Measurements from ENCODE around the gene RAP1GDS1. TPM values are rescaled to one million over a fixed set of nuclear protein-coding genes. Genes with fewer than 3 reads are reported as not detected.

RAP1GDS1 gene
- polyA plus RNA-seq, 1 of the 3 experiments (the other 2 are of a cell fraction): 25.6 TPM

DNA sequence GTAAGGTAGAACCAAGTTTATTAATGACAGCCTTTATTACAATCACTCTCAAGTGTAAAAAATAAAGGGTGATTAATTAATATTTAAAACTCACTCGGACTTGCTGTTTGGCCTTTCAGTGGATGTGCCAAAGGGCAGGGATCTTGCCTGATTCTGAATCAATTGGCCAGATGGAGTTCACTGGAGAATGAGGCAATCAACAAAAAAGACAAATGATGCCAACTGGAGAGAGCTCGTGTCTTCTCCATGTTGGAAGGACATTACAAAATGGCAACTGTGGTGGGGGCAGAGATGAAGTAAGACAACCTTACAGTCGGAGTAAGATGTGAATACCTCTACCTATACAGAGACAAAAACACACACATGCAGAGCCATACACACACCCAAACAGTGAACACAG lies 209.2 kb downstream of the RAP1GDS1 start:
- no peak overlapping the region for H3K27ac ChIP-seq (ENCODE audit: low read depth in 2 of 2, low read length in 1 of 2)
- H3K4me3 ChIP-seq (ENCODE audit: low read depth in 2 of 2, low read length in 1 of 2): no peak overlapping the region
- CTCF ChIA-PET: interaction anchor here (1.1 to 2.1 kb wide), 3 partner anchors 321 to 586 kb away, joined by 3 to 5 read pairs (median 3); no protein-coding TSS in a partner anchor
- no peaks in the 10 kb centered on the region for H3K9me2 ChIP-seq
- no peak overlapping the region for H3K4me2 ChIP-seq
- TF ChIP-seq RCOR1 (IDR thresholded peaks at IDR 0.05; ENCODE audit: low read length) (no peak), MXI1 (IDR thresholded peaks at IDR 0.05; ENCODE audit: low read depth, low read length) (no peak), RXRA (IDR thresholded peaks at IDR 0.05; ENCODE audit: borderline replicate concordance, low read depth) (no peak), ELF1 (IDR thresholded peaks at IDR 0.05) (no peak), NFIC (IDR thresholded peaks at IDR 0.05; ENCODE audit: borderline replicate concordance) (no peak)
- no peak for DNase-seq
- no peaks in the 10 kb centered on the region for H3K27me3 ChIP-seq (ENCODE audit: insufficient read depth)
- POLR2A ChIA-PET: no interaction called here
- H3K9ac ChIP-seq: no peak overlapping the region
- H4K20me1 ChIP-seq (ENCODE audit: insufficient read depth): no peaks in the 10 kb centered on the region
- no peaks in the 10 kb centered on the region for H3K79me2 ChIP-seq (ENCODE audit: insufficient read depth)
- peaks cover 20 to 27% of the 10 kb centered on the region in 2 experiments for H3K36me3 ChIP-seq (replicated peaks in 1 of 2; ENCODE audit: control insufficient read depth in 1 of 2, insufficient read depth in 2 of 2, low read length in 1 of 2)
- 97% methylated on average over 3 of the region's 3 CpGs for WGBS (ENCODE audit: low lambda C conversion rate)
- peaks cover 12% of the 10 kb centered on the region for H3F3A ChIP-seq (replicated peaks; ENCODE audit: insufficient read depth)
- no peak overlapping the region for H2AFZ ChIP-seq (ENCODE audit: low read depth)
- peaks cover 0 to 4% of the 10 kb centered on the region in 2 experiments; a peak in 2 of 4 replicates for H3K4me1 ChIP-seq (ENCODE audit: control insufficient read depth in 1 of 2, insufficient read depth in 2 of 2, low read depth in 1 of 2, low read length in 1 of 2)
- no peaks in the 10 kb centered on the region for H3K9me3 ChIP-seq

DNA sequence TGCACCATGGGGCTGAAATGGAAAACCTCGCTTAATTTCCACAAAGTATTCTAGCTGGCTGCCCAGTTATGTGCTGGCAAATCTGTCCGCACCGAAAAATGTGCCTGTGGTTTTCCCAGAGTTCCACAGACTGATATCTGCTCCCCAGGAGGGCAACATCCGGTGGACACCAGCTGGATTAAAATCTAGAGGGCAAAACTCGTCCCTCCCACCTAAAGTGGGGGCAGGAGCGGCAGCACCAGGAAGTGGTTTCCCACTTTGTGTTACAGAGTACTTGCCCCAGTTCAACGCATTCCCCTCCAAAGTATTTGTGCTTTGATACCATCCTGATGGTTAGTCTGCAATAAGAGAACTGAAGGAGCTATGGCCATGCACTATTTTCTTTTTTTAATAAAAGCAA lies 209.6 kb downstream of the RAP1GDS1 start:
- Histone ChIP-seq H3K4me3 (ENCODE audit: low read depth in 2 of 2, low read length in 1 of 2) (no peak overlapping the region), H3K4me2 (no peak overlapping the region), H3K9ac (no peak overlapping the region), H2AFZ (ENCODE audit: low read depth) (no peak overlapping the region), H3K27me3 (ENCODE audit: insufficient read depth) (no peaks in the 10 kb centered on the region), H3F3A (replicated peaks; ENCODE audit: insufficient read depth) (peaks cover 12% of the 10 kb centered on the region), H4K20me1 (ENCODE audit: insufficient read depth) (no peaks in the 10 kb centered on the region), H3K4me1 (ENCODE audit: control insufficient read depth in 1 of 2, insufficient read depth in 2 of 2, low read depth in 1 of 2, low read length in 1 of 2) (peaks cover 0 to 4% of the 10 kb centered on the region in 2 experiments; a peak in 2 of 4 replicates), H3K79me2 (ENCODE audit: insufficient read depth) (no peaks in the 10 kb centered on the region), H3K9me3 (no peaks in the 10 kb centered on the region), H3K36me3 (replicated peaks in 1 of 2; ENCODE audit: control insufficient read depth in 1 of 2, insufficient read depth in 2 of 2, low read length in 1 of 2) (peaks cover 21 to 30% of the 10 kb centered on the region in 2 experiments), H3K9me2 (no peaks in the 10 kb centered on the region), H3K27ac (ENCODE audit: low read depth in 2 of 2, low read length in 1 of 2) (no peak overlapping the region)
- TF ChIP-seq RFX5 (IDR thresholded peaks at IDR 0.05; ENCODE audit: low read length): no peak
- TF ChIP-seq, protein P1, sequence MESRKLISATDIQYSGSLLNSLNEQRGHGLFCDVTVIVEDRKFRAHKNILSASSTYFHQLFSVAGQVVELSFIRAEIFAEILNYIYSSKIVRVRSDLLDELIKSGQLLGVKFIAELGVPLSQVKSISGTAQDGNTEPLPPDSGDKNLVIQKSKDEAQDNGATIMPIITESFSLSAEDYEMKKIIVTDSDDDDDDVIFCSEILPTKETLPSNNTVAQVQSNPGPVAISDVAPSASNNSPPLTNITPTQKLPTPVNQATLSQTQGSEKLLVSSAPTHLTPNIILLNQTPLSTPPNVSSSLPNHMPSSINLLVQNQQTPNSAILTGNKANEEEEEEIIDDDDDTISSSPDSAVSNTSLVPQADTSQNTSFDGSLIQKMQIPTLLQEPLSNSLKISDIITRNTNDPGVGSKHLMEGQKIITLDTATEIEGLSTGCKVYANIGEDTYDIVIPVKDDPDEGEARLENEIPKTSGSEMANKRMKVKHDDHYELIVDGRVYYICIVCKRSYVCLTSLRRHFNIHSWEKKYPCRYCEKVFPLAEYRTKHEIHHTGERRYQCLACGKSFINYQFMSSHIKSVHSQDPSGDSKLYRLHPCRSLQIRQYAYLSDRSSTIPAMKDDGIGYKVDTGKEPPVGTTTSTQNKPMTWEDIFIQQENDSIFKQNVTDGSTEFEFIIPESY (IDR thresholded peaks at IDR 0.05; ENCODE audit: borderline replicate concordance, low read depth): no peak
- WGBS (ENCODE audit: low lambda C conversion rate): 93% methylated on average over 7 of the region's 7 CpGs
- CTCF ChIA-PET: interaction anchor here (1.1 to 2.1 kb wide), 3 partner anchors 321 to 586 kb away, joined by 3 to 5 read pairs (median 3); no protein-coding TSS in a partner anchor
- POLR2A ChIA-PET: no interaction called here
- no peak for DNase-seq

DNA sequence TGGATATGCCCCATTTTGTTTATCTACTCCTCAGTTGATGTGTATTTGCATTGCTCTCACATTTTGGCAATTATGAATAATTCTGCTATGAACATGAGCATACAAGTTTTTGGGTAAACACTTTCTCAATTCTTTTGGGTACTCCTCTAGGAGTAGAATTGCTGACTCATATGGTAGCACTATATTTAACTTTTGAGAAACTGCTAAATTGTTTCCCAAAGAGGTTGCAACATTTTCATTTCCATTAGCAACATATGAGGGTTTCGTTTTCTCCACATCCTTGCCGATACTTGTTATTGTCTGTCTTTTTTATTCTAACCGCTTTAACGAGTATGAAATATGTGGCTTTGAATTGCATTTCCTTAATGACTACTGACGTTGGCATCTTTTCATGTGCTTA lies 211.9 kb downstream of the RAP1GDS1 start:
- ChIA-PET CTCF (no interaction called here), POLR2A (no interaction called here)
- peaks cover 12% of the 10 kb centered on the region for H3F3A ChIP-seq (replicated peaks; ENCODE audit: insufficient read depth)
- no peak for DNase-seq
- no peaks in the 10 kb centered on the region for H3K9me2 ChIP-seq
- H3K79me2 ChIP-seq (ENCODE audit: insufficient read depth): no peaks in the 10 kb centered on the region; the same call in 1 of the 2 replicates
- no peak overlapping the region for H3K4me2 ChIP-seq
- no peak overlapping the region for H2AFZ ChIP-seq (ENCODE audit: low read depth)
- no peak overlapping the region for H3K27ac ChIP-seq (ENCODE audit: low read depth in 2 of 2, low read length in 1 of 2)
- no peak overlapping the region for H3K4me3 ChIP-seq (ENCODE audit: low read depth in 2 of 2, low read length in 1 of 2)
- WGBS (ENCODE audit: low lambda C conversion rate): 94% methylated on average over 5 of the region's 5 CpGs
- peaks cover 30 to 43% of the 10 kb centered on the region in 2 experiments for H3K36me3 ChIP-seq (replicated peaks in 1 of 2; ENCODE audit: control insufficient read depth in 1 of 2, insufficient read depth in 2 of 2, low read length in 1 of 2)
- no peaks in the 10 kb centered on the region for H3K9me3 ChIP-seq
- no peak overlapping the region for H3K9ac ChIP-seq
- H3K27me3 ChIP-seq (ENCODE audit: insufficient read depth): no peaks in the 10 kb centered on the region
- no peaks in the 10 kb centered on the region for H4K20me1 ChIP-seq (ENCODE audit: insufficient read depth)
- peaks cover 0 to 4% of the 10 kb centered on the region in 2 experiments; a peak in 1 of 4 replicates for H3K4me1 ChIP-seq (ENCODE audit: control insufficient read depth in 1 of 2, insufficient read depth in 2 of 2, low read depth in 1 of 2, low read length in 1 of 2)
- TF ChIP-seq, protein P2, sequence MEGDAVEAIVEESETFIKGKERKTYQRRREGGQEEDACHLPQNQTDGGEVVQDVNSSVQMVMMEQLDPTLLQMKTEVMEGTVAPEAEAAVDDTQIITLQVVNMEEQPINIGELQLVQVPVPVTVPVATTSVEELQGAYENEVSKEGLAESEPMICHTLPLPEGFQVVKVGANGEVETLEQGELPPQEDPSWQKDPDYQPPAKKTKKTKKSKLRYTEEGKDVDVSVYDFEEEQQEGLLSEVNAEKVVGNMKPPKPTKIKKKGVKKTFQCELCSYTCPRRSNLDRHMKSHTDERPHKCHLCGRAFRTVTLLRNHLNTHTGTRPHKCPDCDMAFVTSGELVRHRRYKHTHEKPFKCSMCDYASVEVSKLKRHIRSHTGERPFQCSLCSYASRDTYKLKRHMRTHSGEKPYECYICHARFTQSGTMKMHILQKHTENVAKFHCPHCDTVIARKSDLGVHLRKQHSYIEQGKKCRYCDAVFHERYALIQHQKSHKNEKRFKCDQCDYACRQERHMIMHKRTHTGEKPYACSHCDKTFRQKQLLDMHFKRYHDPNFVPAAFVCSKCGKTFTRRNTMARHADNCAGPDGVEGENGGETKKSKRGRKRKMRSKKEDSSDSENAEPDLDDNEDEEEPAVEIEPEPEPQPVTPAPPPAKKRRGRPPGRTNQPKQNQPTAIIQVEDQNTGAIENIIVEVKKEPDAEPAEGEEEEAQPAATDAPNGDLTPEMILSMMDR (IDR thresholded peaks at IDR 0.05): no peak
- TF ChIP-seq EZH2phosphoT487 (IDR thresholded peaks at IDR 0.05; ENCODE audit: borderline replicate concordance, low read depth) (no peak), NRF1 (IDR thresholded peaks at IDR 0.05; ENCODE audit: low read depth, low read length) (no peak), RFX5 (IDR thresholded peaks at IDR 0.05; ENCODE audit: low read length) (no peak), GABPA (IDR thresholded peaks at IDR 0.05; ENCODE audit: low read depth) (no peak), SMC3 (IDR thresholded peaks at IDR 0.05; ENCODE audit: low read depth, low read length) (no peak)
- TF ChIP-seq, protein P3, sequence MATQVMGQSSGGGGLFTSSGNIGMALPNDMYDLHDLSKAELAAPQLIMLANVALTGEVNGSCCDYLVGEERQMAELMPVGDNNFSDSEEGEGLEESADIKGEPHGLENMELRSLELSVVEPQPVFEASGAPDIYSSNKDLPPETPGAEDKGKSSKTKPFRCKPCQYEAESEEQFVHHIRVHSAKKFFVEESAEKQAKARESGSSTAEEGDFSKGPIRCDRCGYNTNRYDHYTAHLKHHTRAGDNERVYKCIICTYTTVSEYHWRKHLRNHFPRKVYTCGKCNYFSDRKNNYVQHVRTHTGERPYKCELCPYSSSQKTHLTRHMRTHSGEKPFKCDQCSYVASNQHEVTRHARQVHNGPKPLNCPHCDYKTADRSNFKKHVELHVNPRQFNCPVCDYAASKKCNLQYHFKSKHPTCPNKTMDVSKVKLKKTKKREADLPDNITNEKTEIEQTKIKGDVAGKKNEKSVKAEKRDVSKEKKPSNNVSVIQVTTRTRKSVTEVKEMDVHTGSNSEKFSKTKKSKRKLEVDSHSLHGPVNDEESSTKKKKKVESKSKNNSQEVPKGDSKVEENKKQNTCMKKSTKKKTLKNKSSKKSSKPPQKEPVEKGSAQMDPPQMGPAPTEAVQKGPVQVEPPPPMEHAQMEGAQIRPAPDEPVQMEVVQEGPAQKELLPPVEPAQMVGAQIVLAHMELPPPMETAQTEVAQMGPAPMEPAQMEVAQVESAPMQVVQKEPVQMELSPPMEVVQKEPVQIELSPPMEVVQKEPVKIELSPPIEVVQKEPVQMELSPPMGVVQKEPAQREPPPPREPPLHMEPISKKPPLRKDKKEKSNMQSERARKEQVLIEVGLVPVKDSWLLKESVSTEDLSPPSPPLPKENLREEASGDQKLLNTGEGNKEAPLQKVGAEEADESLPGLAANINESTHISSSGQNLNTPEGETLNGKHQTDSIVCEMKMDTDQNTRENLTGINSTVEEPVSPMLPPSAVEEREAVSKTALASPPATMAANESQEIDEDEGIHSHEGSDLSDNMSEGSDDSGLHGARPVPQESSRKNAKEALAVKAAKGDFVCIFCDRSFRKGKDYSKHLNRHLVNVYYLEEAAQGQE (IDR thresholded peaks at IDR 0.05; ENCODE audit: low read depth, low read length): no peak
